Vagina (tissue), 2 donors: ENCODE data around the gene IMPG2. TPM values are rescaled to one million over a fixed set of nuclear protein-coding genes. Genes with fewer than 3 reads are reported as not detected.

Experiments
- DNase-seq, 2 donors: peaks; one replicate each; pipeline ENCODE4 v3.0.0-alpha.2; 2017; ENCODE audit errors: extremely low spot score in 2 of 2
- H3K27ac ChIP-seq: fragments of 200-600 bp; sonication (generic); one replicate; pipeline ENCODE4 v1.5.1; 2019
- H3K27me3 ChIP-seq: fragments of 200-600 bp; sonication (generic); one replicate; pipeline ENCODE4 v1.5.1; 2019
- H3K36me3 ChIP-seq, 2 donors: fragments of 200-600 bp; sonication (generic); one replicate each; pipeline ENCODE4 v1.5.1; 2017 to 2019
- H3K4me1 ChIP-seq: fragments of 200-600 bp; sonication (generic); one replicate; pipeline ENCODE4 v1.5.1; 2019
- H3K4me3 ChIP-seq, 2 donors: fragments of 200-600 bp; sonication (generic); 1 replicate in 1 of 2; 2 replicates in 1 of 2; pipeline ENCODE4 v1.5.1; 2016 to 2019
- H3K9me3 ChIP-seq: fragments of 200-600 bp; sonication (generic); one replicate; pipeline ENCODE4 v1.5.1; 2019
- CTCF ChIP-seq, 3 experiments: fragments of 450-650 bp in 2 of 3; fragments of 200-600 bp in 1 of 3; sonication (generic) in 1 of 3; IDR thresholded peaks; one replicate each; pipeline ENCODE4 v1.5.1; 2017 to 2019; ENCODE audit warnings: antibody characterized with exemption in 3 of 3, mild to moderate bottlenecking in 2 of 3, moderate library complexity in 2 of 3
- POLR2A ChIP-seq, 2 donors: fragments of 450-650 bp; IDR thresholded peaks; one replicate each; pipeline ENCODE4 v1.6.1; 2017; ENCODE audit warnings: antibody characterized with exemption in 2 of 2, mild to moderate bottlenecking in 2 of 2, moderate library complexity in 2 of 2
- POLR2AphosphoS5 ChIP-seq, 2 donors: sonication (generic); formaldehyde crosslinking; IDR thresholded peaks; one replicate each; pipeline ENCODE4 v1.9.0; 2017; ENCODE audit warnings: antibody characterized with exemption in 2 of 2, mild to moderate bottlenecking in 2 of 2, low read depth in 1 of 2; ENCODE audit not compliant: insufficient read depth in 1 of 2
- intact Hi-C: fragments of 100-400 bp; cut with DNase I; formaldehyde crosslinking; loops from one replicate; pipeline ENCODE4 v1.15.1; 2023
- total RNA-seq: library from RNA; depleted of rRNA; stranded (reverse); fragments of >200 nt; gene quantifications from one replicate; pipeline ENCODE4 v1.2.3, GENCODE V29; 2016

Gene IMPG2
- total RNA-seq, 1 donor from 2014 or later: 0.25 TPM

- TF ChIP-seq POLR2AphosphoS5 (IDR thresholded peaks at IDR 0.05; ENCODE audit: insufficient read depth in 1 of 2, low read depth in 1 of 2) (no peak), POLR2A (IDR thresholded peaks at IDR 0.05) (no peak), CTCF (IDR thresholded peaks at IDR 0.05) (no peak)
- Histone ChIP-seq H3K36me3 (no peaks in the 10 kb centered on the region), H3K4me1 (no peaks in the 10 kb centered on the region), H3K27ac (no peak overlapping the region), H3K4me3 (no peak overlapping the region), H3K27me3 (no peaks in the 10 kb centered on the region), H3K9me3 (no peaks in the 10 kb centered on the region)
- intact Hi-C loops: no loop called here
- no peak for DNase-seq
Observed at GRCh38 chr3:101179637-101180036, 140.7 kb downstream of the IMPG2 start.

- Histone ChIP-seq H3K36me3 (no peaks in the 10 kb centered on the region), H3K4me1 (no peaks in the 10 kb centered on the region), H3K9me3 (no peaks in the 10 kb centered on the region), H3K27ac (no peak overlapping the region), H3K27me3 (no peaks in the 10 kb centered on the region), H3K4me3 (no peak overlapping the region)
- TF ChIP-seq CTCF (IDR thresholded peaks at IDR 0.05) (no peak), POLR2AphosphoS5 (IDR thresholded peaks at IDR 0.05; ENCODE audit: insufficient read depth in 1 of 2, low read depth in 1 of 2) (no peak), POLR2A (IDR thresholded peaks at IDR 0.05) (no peak)
- intact Hi-C loops: no loop called here
- no peak for DNase-seq
Observed at GRCh38 chr3:101177577-101177976, 142.8 kb downstream of the IMPG2 start.

Other genes starting within 250 kb of the IMPG2 start
- gene SENP7, start 192.6 kb upstream of the IMPG2 start, total RNA-seq: 17.9 TPM
- 14.7 TPM for gene TRMT10C, start 241.3 kb upstream of the IMPG2 start, total RNA-seq